Breast epithelium (tissue), 4 donors: ENCODE data around the gene NLRP9. TPM values are rescaled to one million over a fixed set of nuclear protein-coding genes. Genes with fewer than 3 reads are reported as not detected.

Source experiments
- DNase-seq, 2 donors: peaks; one replicate each; pipeline ENCODE4 v3.0.0-alpha.2; 2019; ENCODE audit warnings: low spot score in 2 of 2
- H3K27ac ChIP-seq, 2 donors: fragments of 200-600 bp; sonication (generic) in 1 of 2; one replicate each; pipeline ENCODE4 v1.5.1; 2016 to 2019; ENCODE audit warnings: mild to moderate bottlenecking in 1 of 2
- H3K27me3 ChIP-seq, 2 donors: fragments of 200-600 bp; sonication (generic) in 1 of 2; one replicate each; pipeline versions ENCODE4 v1.5.1 to v1.6.0; 2017 to 2019; ENCODE audit warnings: control low read depth in 1 of 2, mild to moderate bottlenecking in 1 of 2
- H3K36me3 ChIP-seq: fragments of 200-600 bp; one replicate; pipeline ENCODE4 v1.5.1; 2019
- H3K4me1 ChIP-seq, 2 donors: fragments of 200-600 bp; sonication (generic); one replicate each; pipeline ENCODE4 v1.5.1; 2016 to 2019; ENCODE audit warnings: control low read depth in 1 of 2
- H3K4me3 ChIP-seq, 3 donors: fragments of 200-600 bp; sonication (generic); 1 replicate in 2 of 3; 2 replicates in 1 of 3; pipeline ENCODE4 v1.5.1; 2016 to 2019; ENCODE audit warnings: mild to moderate bottlenecking in 3 of 3, moderate library complexity in 2 of 3
- H3K9me3 ChIP-seq, 2 donors: fragments of 200-600 bp; sonication (generic) in 1 of 2; one replicate each; pipeline ENCODE4 v1.5.1; 2016 to 2019; ENCODE audit warnings: control low read depth in 1 of 2
- POLR2A ChIP-seq: fragments of 450-650 bp; IDR thresholded peaks from one replicate; pipeline ENCODE4 v1.6.1; 2016; ENCODE audit warnings: antibody characterized with exemption, mild to moderate bottlenecking, moderate library complexity
- POLR2AphosphoS5 ChIP-seq, 3 donors: sonication (generic); formaldehyde crosslinking; IDR thresholded peaks; one replicate each; pipeline ENCODE4 v1.6.1; 2017; ENCODE audit warnings: antibody characterized with exemption in 3 of 3
- intact Hi-C: fragments of 100-400 bp; cut with DNase I; formaldehyde crosslinking; loops from one replicate; pipeline ENCODE4 v1.15.1; 2023; ENCODE audit warnings: low total_unique reads
- total RNA-seq, 3 donors: library from RNA; depleted of rRNA; stranded (reverse); fragments of >200 nt; gene quantifications; one replicate each; pipeline ENCODE4 v1.1.0, GENCODE V29; 2016
- TF ChIP-seq, protein P1 (sequence below), 3 donors: fragments of 450-650 bp; IDR thresholded peaks; one replicate each; pipeline ENCODE4 v1.5.1; 2016 to 2017; ENCODE audit warnings: antibody characterized with exemption in 3 of 3, mild to moderate bottlenecking in 3 of 3, moderate library complexity in 3 of 3

The NLRP9 gene
- total RNA-seq, 3 donors from 2014 or later = not detected

DNA sequence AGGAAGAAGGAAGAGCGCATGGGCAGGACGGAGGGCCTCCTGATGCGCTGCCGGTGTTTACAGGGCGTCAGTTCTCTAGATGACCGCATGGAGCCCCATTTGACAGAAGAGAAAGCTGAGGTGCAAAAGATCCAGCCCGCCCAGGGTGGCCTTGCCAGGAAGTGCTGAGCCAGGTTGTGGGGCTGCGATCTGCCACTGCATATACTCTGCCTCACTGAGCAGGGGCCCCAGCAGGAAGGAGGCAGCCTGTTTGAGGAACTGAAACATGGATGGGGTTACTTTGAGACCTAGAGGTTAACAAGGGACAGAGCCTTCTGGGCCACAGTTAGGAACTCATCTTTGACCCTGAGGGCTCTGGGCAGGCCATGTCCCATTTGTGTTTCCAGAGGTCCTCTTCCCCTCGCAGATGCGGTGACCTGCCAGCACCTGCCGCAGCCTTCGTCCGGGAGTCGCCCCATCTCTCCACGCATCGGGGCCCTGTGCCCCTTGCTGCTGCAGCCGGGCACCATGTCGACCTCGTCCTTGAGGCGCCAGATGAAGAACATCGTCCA is 60.0 kb downstream of the NLRP9 start:
- intact Hi-C loops = no loop called here
- H3K4me3 ChIP-seq = no peak overlapping the region

DNA sequence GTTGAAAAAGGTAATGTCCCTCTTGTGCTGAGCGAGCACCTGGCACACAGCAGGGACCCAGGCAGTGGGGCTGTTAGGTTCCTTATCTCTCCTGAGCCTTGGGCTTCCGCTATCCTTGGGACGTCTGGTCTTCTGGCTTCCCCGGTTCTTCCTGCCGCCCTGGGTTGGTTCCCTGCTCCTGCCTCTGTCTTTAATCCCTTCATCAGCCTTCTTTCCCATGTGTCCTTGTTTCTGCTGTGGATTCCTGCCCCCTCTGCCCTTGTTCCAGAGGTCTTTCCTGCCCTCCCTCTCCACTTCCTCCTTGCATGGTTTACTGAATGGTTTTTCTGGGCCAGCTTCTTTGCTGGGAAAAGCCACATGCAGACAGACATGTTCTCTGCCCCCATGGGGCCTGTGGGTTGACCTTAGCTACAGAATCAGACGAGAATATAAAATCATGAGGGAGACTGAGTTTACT is 60.6 kb downstream of the NLRP9 start:
- no peak for TF ChIP-seq POLR2A
- no peak for TF ChIP-seq POLR2AphosphoS5 (IDR thresholded peaks at IDR 0.05)
- TF ChIP-seq, protein P1, sequence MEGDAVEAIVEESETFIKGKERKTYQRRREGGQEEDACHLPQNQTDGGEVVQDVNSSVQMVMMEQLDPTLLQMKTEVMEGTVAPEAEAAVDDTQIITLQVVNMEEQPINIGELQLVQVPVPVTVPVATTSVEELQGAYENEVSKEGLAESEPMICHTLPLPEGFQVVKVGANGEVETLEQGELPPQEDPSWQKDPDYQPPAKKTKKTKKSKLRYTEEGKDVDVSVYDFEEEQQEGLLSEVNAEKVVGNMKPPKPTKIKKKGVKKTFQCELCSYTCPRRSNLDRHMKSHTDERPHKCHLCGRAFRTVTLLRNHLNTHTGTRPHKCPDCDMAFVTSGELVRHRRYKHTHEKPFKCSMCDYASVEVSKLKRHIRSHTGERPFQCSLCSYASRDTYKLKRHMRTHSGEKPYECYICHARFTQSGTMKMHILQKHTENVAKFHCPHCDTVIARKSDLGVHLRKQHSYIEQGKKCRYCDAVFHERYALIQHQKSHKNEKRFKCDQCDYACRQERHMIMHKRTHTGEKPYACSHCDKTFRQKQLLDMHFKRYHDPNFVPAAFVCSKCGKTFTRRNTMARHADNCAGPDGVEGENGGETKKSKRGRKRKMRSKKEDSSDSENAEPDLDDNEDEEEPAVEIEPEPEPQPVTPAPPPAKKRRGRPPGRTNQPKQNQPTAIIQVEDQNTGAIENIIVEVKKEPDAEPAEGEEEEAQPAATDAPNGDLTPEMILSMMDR (IDR thresholded peaks at IDR 0.05) = no peak
- H3K4me1 ChIP-seq = peaks cover 0 to 26% of the 10 kb centered on the region in 2 donors
- no peak overlapping the region for H3K4me3 ChIP-seq
- intact Hi-C loops = no loop called here
- H3K27me3 ChIP-seq = no peaks in the 10 kb centered on the region
- peaks cover 11% of the 10 kb centered on the region for H3K36me3 ChIP-seq
- no peak for DNase-seq
- no peaks in the 10 kb centered on the region for H3K9me3 ChIP-seq
- H3K27ac ChIP-seq = no peak overlapping the region

More for the DNA sequence above, 60.0 kb downstream of the NLRP9 start:
- peak in 1 of 2 donors; percentile 22 for DNase-seq
- no peaks in the 10 kb centered on the region for H3K27me3 ChIP-seq
- no peak overlapping the region for H3K27ac ChIP-seq
- H3K9me3 ChIP-seq = no peaks in the 10 kb centered on the region
- H3K36me3 ChIP-seq = peaks cover 11% of the 10 kb centered on the region
- peaks cover 0 to 26% of the 10 kb centered on the region in 2 donors for H3K4me1 ChIP-seq
- TF ChIP-seq, protein P1 (IDR thresholded peaks at IDR 0.05) = no peak
- TF ChIP-seq POLR2AphosphoS5 (IDR thresholded peaks at IDR 0.05) (no peak), POLR2A (no peak)

DNA sequence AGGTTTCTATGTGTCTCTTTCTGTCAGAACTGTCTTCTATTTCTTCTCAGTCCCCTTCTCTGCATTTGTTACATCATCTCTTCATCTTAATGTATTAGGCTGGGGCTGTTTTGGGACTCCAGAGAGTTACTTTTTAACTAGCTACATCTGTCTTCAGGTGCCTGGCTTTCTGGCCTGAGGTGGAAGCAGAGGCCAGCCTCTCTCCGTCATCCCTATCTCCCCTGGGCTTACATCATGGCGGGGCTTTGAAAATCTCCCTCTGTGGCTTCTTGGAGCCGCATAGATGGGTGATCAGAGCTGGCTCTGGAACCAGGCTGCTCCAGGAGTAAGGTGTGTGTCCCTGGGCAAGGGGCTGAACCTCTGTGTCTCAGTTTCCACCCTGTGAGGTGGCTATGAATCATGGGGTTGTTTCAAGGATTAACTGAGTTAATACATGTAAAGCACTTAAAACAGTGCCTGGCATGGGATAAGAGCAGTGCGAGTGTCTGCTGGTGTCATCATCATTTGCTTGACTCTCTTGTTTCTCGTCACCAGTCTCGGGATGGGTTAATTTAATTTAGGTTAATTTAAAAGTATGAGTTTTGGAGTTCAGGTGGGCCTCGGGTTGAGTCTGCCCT is 61.2 kb downstream of the NLRP9 start:
- TF ChIP-seq POLR2A = no peak
- Histone ChIP-seq H3K27me3 (no peaks in the 10 kb centered on the region), H3K36me3 (peaks cover 11% of the 10 kb centered on the region), H3K4me1 (peaks cover 0 to 26% of the 10 kb centered on the region in 2 donors), H3K9me3 (no peaks in the 10 kb centered on the region), H3K27ac (no peak overlapping the region), H3K4me3 (peak overlapping the region in 1 of 3 donors; percentile 2)
- intact Hi-C loops = no loop called here
- no peak for DNase-seq

DNA sequence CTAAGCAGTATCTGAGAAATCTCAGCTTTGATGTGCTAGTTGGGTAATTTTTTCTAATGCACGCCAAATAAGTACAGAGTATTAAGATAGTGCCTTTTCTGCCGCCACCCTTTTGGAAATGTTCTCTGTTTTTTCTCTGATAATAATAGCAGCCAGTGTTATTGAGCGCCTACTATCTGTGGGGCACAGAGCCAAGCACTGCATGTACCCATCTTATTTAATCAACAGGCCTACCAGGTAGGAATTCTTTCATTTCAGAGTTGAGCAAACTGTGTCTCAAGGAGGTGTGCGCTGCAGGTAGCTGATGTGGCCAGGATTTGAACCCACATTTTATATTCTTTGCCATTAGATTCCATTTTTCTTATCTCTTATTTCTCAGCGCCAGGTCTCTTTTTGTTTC is 61.8 kb downstream of the NLRP9 start:
- intact Hi-C loops = no loop called here

DNA sequence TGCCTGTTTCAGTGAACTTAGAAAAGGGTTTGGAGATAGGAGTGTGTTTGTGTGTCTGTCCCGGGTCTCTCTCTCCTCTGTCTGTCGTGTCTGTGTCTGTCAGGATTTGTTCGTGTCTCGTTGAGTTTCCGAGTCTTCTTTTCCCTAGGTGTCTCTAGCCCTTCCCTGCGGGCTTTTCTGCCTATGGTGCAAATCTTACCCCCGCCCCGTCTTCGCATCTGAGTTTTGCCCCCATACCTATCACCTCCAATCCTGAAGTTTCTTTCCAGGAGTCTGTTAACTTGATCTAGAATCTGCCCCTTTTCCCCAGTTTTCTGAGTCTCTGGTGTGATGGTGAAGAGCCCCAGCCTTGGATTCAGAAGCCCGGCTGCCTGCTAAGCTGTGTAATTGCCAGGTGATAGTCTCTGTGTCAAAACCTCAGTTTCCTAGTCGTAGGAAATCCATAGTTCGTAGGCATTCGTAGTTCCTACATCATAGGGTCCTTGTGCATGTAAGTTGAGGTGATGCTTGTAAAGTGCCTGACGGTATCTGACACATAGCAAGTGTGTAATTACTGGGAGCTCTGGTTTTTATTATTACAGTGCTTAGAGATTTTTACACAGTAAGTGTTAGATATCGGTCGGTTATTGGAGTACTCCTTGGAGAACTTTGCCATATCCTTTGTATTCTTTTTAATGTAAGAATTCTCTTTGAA is 62.4 kb downstream of the NLRP9 start:
- peak overlapping the region; percentile 77 to 100 (median 98) for H3K4me3 ChIP-seq
- intact Hi-C loops = no loop called here
- peaks cover 0 to 26% of the 10 kb centered on the region in 2 donors for H3K4me1 ChIP-seq
- no peaks in the 10 kb centered on the region for H3K27me3 ChIP-seq
- DNase-seq = no peak
- TF ChIP-seq POLR2A (no peak), POLR2AphosphoS5 (IDR thresholded peaks at IDR 0.05) (no peak)
- TF ChIP-seq, protein P1 (IDR thresholded peaks at IDR 0.05) = no peak
- H3K36me3 ChIP-seq = peaks cover 11% of the 10 kb centered on the region
- no peaks in the 10 kb centered on the region for H3K9me3 ChIP-seq
- peak overlapping the region; percentile 91 to 96 for H3K27ac ChIP-seq

More for the DNA sequence above, 61.8 kb downstream of the NLRP9 start:
- no peak for TF ChIP-seq POLR2AphosphoS5 (IDR thresholded peaks at IDR 0.05)
- TF ChIP-seq POLR2A = no peak
- TF ChIP-seq, protein P1 (IDR thresholded peaks at IDR 0.05) = no peak
- peaks cover 0 to 26% of the 10 kb centered on the region in 2 donors for H3K4me1 ChIP-seq
- no peak overlapping the region for H3K27ac ChIP-seq
- H3K36me3 ChIP-seq = peaks cover 11% of the 10 kb centered on the region
- no peaks in the 10 kb centered on the region for H3K9me3 ChIP-seq
- H3K4me3 ChIP-seq = peak overlapping the region in 2 of 3 donors; percentile 98 to 100
- no peak for DNase-seq
- no peaks in the 10 kb centered on the region for H3K27me3 ChIP-seq
